Kidney (tissue), 14 donors: Measurements from ENCODE around the gene SMR3A. TPM values are rescaled to one million over a fixed set of nuclear protein-coding genes. Genes with fewer than 3 reads are reported as not detected.
A peak's percentile ranks its signal among the peaks of the same experiment; 100 is the strongest.

Experiments
- DNase-seq, 5 donors: peaks; one replicate each; pipeline ENCODE4 v3.0.0-alpha.2; 2013 to 2020
- FAIRE-seq: peaks from 2 replicates; lab custom pipeline; 2012; peaks lifted over from hg19 to GRCh38; lab: Jason Lieb, UNC
- H3K27ac ChIP-seq, 2 donors: one replicate each; pipeline ENCODE4 v1.7.0; 2013; ENCODE audit warnings: low read depth in 2 of 2, low read length in 2 of 2, inconsistent platforms in 1 of 2
- H3K27me3 ChIP-seq: one replicate; pipeline ENCODE4 v1.7.1; 2013; ENCODE audit warnings: low read length, inconsistent platforms; ENCODE audit not compliant: control insufficient read depth, insufficient read depth
- H3K36me3 ChIP-seq, 3 donors: one replicate each; pipeline versions ENCODE4 v1.7.0 to v1.7.1; 2013; ENCODE audit warnings: low read length in 3 of 3, control low read depth in 1 of 3, inconsistent platforms in 1 of 3; ENCODE audit not compliant: insufficient read depth in 3 of 3, control insufficient read depth in 2 of 3
- H3K4me1 ChIP-seq, 3 donors: one replicate each; pipeline versions ENCODE4 v1.7.0 to v1.7.1; 2013; ENCODE audit warnings: low read length in 3 of 3, inconsistent platforms in 1 of 3, low read depth in 1 of 3; ENCODE audit not compliant: control insufficient read depth in 2 of 3, insufficient read depth in 2 of 3
- H3K4me3 ChIP-seq, 3 donors: one replicate each; pipeline versions ENCODE4 v1.7.0 to v1.8.1; 2013; ENCODE audit warnings: low read length in 3 of 3, control low read depth in 1 of 3, inconsistent platforms in 1 of 3
- H3K9ac ChIP-seq, 3 donors: one replicate each; pipeline versions ENCODE4 v1.7.0 to v1.7.1; 2013; ENCODE audit warnings: low read length in 3 of 3, control low read depth in 1 of 3, inconsistent platforms in 1 of 3
- H3K9me3 ChIP-seq, 3 donors: one replicate each; pipeline versions ENCODE4 v1.7.0 to v1.7.1; 2013; ENCODE audit warnings: low read length in 3 of 3, control low read depth in 1 of 3, inconsistent platforms in 1 of 3; ENCODE audit not compliant: control insufficient read depth in 2 of 3, insufficient read depth in 1 of 3
- CTCF ChIP-seq: IDR thresholded peaks from 3 replicates; pipeline ENCODE4 v1.5.1; 2012; ENCODE audit warnings: mild to moderate bottlenecking, moderate library complexity, borderline replicate concordance; ENCODE audit not compliant: insufficient read depth; ENCODE audit errors: extremely low read depth
- intact Hi-C: fragments of 100-400 bp; cut with DNase I; formaldehyde crosslinking; loops from one replicate; pipeline ENCODE4 v1.11.1; 2022
- polyA plus RNA-seq: library from polyadenylated mRNA; stranded (reverse); fragments of 350-450 nt; fragmentation: Illumina TruSeq; extraction: RNeasy Lipid Tissue Mini Kit (QIAGEN cat#74804); gene quantifications from one replicate; pipeline ENCODE4 v1.2.3, GENCODE V29; 2014; ENCODE audit warnings: low read depth, low replicate concordance; ENCODE audit not compliant: insufficient read depth
- total RNA-seq: library from RNA; stranded (reverse); fragmentation: NEBNext Ultra II Directional; extraction: Animal tissue kit (Norgen Biotek cat#: 25700); gene quantifications from one replicate; pipeline ENCODE4 v1.2.1, GENCODE V29; 2021
- donor health status: control.
- donor health status: control.
- donor health status: control.
- donor health status: control.
- donor health status: control.
- donor health status: DM: yes; HTN: yes; CAD: no.
- donor health status: Normal renal cell carcinoma (clear cell type).

Gene SMR3A
- total and polyA plus RNA-seq, 2 donors from 2014 or later = not detected

DNA sequence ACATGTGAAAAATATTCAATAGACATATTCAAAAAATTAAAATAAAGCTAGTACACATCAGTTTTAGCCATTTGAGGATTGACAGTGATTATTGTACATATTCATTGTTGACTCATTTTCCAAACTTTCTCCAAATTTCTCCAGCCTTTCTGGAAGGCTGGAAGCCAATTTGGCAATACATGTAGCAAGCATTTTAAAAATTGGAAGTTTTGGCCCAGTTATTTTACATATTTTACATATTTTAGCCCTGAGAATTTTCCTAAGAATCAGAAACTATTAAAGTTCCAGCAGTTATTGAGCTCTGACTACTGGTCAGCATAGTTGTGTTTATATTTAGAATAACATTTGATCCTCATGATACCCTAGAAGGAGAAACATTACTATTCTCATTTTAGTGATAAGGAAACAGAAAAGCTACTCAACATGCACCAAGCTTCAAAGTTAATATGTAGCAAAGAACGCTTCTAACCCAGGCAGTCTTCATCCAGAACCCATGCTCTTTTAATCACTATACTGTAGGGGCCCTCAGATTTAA lies 22.6 kb upstream of the SMR3A start:
- Histone ChIP-seq H3K27ac (no peak overlapping the region), H3K9me3 (no peaks in the 10 kb centered on the region), H3K4me1 (no peaks in the 10 kb centered on the region), H3K4me3 (no peak overlapping the region), H3K9ac (no peak overlapping the region), H3K27me3 (no peaks in the 10 kb centered on the region), H3K36me3 (no peaks in the 10 kb centered on the region)
- no peak for TF ChIP-seq CTCF
- DNase-seq (peak in 1 of 5 donors; percentile 3), FAIRE-seq (no peak)
- intact Hi-C loops = no loop called here

DNA sequence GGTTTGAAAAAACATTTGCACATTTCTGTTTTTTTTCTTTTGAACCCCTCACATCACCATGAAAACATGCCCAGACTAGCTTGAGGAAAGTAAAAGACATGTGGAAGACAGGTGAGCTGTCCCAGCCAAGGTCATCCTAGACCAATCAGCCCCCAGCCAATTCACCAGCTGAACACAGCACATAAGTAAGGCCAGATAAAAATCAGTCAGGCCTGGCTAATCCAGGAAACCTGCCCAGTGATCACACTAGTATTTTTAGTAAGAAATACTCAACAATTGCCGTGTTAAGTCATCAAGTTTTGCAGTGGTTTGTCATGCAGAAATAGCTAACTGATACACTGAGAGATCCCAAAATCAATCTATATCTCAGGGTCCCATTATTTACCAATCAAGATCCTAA lies 4.4 kb upstream of the SMR3A start:
- Histone ChIP-seq H3K4me3 (no peak overlapping the region), H3K36me3 (no peaks in the 10 kb centered on the region), H3K27me3 (no peaks in the 10 kb centered on the region), H3K9ac (no peak overlapping the region), H3K27ac (no peak overlapping the region), H3K9me3 (no peaks in the 10 kb centered on the region), H3K4me1 (no peaks in the 10 kb centered on the region)
- intact Hi-C loops = no loop called here
- FAIRE-seq (no peak), DNase-seq (peak in 1 of 5 donors; percentile 5)
- TF ChIP-seq CTCF = no peak

DNA sequence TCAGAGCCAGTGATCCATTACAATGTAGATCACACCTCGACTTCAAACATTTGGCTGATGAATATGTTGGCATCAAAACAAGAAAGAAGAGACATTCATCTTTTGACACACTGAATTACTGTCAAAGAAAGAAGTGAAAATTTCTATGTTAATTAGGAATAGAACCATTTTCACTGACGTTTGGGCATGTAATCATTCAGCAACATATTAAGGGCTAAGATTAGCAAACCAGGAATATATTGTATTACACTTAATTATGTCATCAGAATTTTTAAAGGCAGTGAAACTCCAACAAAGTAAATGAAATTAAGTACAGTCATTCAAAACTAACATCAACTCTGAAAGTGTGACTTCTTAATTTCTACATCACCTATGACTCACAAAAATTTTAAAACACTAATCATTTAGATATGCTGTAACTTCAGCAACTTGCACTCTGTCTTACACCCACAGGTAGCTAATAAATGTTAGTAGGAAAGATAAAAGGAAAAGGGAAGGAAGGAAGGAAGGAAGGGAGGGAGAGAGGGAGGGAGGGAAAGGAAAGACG lies 1.4 kb upstream of the SMR3A start:
- Histone ChIP-seq H3K9me3 (no peaks in the 10 kb centered on the region), H3K9ac (no peak overlapping the region), H3K4me3 (no peak overlapping the region), H3K27me3 (no peaks in the 10 kb centered on the region), H3K36me3 (no peaks in the 10 kb centered on the region), H3K27ac (no peak overlapping the region), H3K4me1 (no peaks in the 10 kb centered on the region)
- no peak for DNase-seq
- TF ChIP-seq CTCF = no peak
- FAIRE-seq = no peak
- intact Hi-C loops = no loop called here

DNA sequence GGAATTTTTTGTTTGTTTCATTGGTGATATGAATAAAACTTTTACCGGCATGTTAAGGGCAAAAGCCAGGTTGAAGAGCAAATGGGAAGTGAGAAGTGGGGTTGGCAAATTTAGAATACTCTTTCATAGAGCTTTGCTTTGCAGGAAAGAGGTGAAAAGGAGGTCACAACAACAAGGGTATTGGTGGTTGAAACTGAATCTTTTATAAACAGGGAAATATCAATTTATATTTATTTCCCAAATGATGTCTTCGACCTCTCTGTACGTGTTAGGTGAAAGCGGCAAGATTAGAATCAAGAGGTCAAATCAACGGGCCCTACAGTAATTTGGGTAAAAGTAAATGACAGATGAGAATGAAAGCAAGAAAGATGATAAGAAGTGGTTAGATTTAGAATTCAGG lies 3.4 kb downstream of the SMR3A start:
- no peaks in the 10 kb centered on the region for H3K36me3 ChIP-seq
- H3K27me3 ChIP-seq = no peaks in the 10 kb centered on the region
- FAIRE-seq (no peak), DNase-seq (no peak)
- TF ChIP-seq CTCF = no peak
- no peak overlapping the region for H3K9ac ChIP-seq
- H3K4me3 ChIP-seq = no peak overlapping the region
- no peaks in the 10 kb centered on the region for H3K9me3 ChIP-seq
- H3K27ac ChIP-seq = no peak overlapping the region
- no peaks in the 10 kb centered on the region for H3K4me1 ChIP-seq
- intact Hi-C loops = no loop called here
